Caco-2 (cell line): ENCODE measurements around the gene CCL26. TPM values are rescaled to one million over a fixed set of nuclear protein-coding genes. Genes with fewer than 3 reads are reported as not detected.

Experiments
- BruUV-seq: library from RNA; stranded (reverse); fragments of 400-500 nt; replicated peaks from 2 replicates; lab custom pipeline; 2021; lab: Mats Ljungman, UMichigan
- CTCF ChIA-PET: fragments of 300-600 bp; sonication (Branson Sonifier 250); formaldehyde crosslinking; loops from one replicate; lab custom pipeline; 2022; ENCODE audit warnings: antibody characterized with exemption; lab: Charles Lee
- POLR2A ChIA-PET: fragments of 300-600 bp; sonication (Branson Sonifier 250); formaldehyde crosslinking; loops from one replicate; lab custom pipeline; 2022; ENCODE audit warnings: antibody characterized with exemption; lab: Charles Lee
- DNase-seq, 2 experiments: peaks; one replicate each; pipeline versions ENCODE4 v3.0.0 to v3.0.0-alpha.2; 2020 to 2022
- H3K27me3 ChIP-seq: replicated peaks from 2 replicates; pipeline ENCODE4 v1.6.0; 2011; ENCODE audit warnings: low read length; ENCODE audit not compliant: control insufficient read depth, insufficient read depth
- H3K36me3 ChIP-seq: 2 replicates; pipeline ENCODE4 v1.5.1; 2011; ENCODE audit warnings: low read length; ENCODE audit not compliant: control insufficient read depth, insufficient read depth
- H3K4me1 ChIP-seq: fragments of 250-450 bp; sonication (Bioruptor Pico); 2 replicates; pipeline ENCODE4 v1.5.1; 2020; ENCODE audit warnings: mild to moderate bottlenecking
- H3K4me3 ChIP-seq: 2 replicates; pipeline ENCODE4 v1.5.1; 2011; ENCODE audit warnings: low read depth, mild to moderate bottlenecking, control low read depth, low read length
- H3K9me3 ChIP-seq: fragments of 250-450 bp; sonication (Bioruptor Pico); 2 replicates; pipeline ENCODE4 v1.5.1; 2020; ENCODE audit warnings: mild to moderate bottlenecking, moderate library complexity
- H3K27ac Mint-ChIP-seq: one replicate; pipeline ENCODE4 v1.8.0; 2022; ENCODE audit warnings: mixed read lengths; ENCODE audit not compliant: unreplicated experiment
- H3K27me3 Mint-ChIP-seq: one replicate; pipeline ENCODE4 v1.8.0; 2022; ENCODE audit warnings: mixed read lengths; ENCODE audit not compliant: insufficient read depth, unreplicated experiment
- H3K36me3 Mint-ChIP-seq: one replicate; pipeline ENCODE4 v1.8.0; 2022; ENCODE audit warnings: mild to moderate bottlenecking, mixed read lengths; ENCODE audit not compliant: insufficient read depth, unreplicated experiment
- H3K4me1 Mint-ChIP-seq: one replicate; pipeline ENCODE4 v1.8.0; 2022; ENCODE audit warnings: low read depth, mixed read lengths; ENCODE audit not compliant: unreplicated experiment
- H3K4me3 Mint-ChIP-seq: one replicate; pipeline ENCODE4 v1.8.0; 2022; ENCODE audit warnings: mild to moderate bottlenecking, moderate library complexity, mixed read lengths; ENCODE audit not compliant: unreplicated experiment
- H3K9me3 Mint-ChIP-seq: one replicate; pipeline ENCODE4 v1.8.0; 2022; ENCODE audit warnings: mixed read lengths; ENCODE audit not compliant: unreplicated experiment
- CTCF ChIP-seq, 2 experiments: fragments of 200-600 bp in 1 of 2; IDR thresholded peaks; 1 replicate in 1 of 2; 2 replicates in 1 of 2; pipeline versions ENCODE4 v1.5.1 to v1.8.0; 2011 to 2022; ENCODE audit warnings: antibody characterized with exemption in 1 of 2, control low read depth in 1 of 2, inconsistent platforms in 1 of 2, low read depth in 1 of 2, low read length in 1 of 2, mild to moderate bottlenecking in 1 of 2, moderate library complexity in 1 of 2; ENCODE audit not compliant: insufficient read depth in 1 of 2, severe bottlenecking in 1 of 2, unreplicated experiment in 1 of 2
- intact Hi-C: fragments of 100-400 bp; cut with micrococcal nuclease; formaldehyde crosslinking; loops from one replicate; pipeline ENCODE4 v1.10.0; 2022; ENCODE audit not compliant: unreplicated experiment
- total RNA-seq: library from RNA; stranded (reverse); gene quantifications from 2 replicates; pipeline ENCODE4 v1.2.3, GENCODE V29; 2022

Gene CCL26
- total RNA-seq, 1 experiment from 2014 or later, result not detected

- Mint-ChIP-seq H3K4me1 (peaks cover 14% of the 10 kb centered on the region), H3K36me3 (peaks cover 9% of the 10 kb centered on the region), H3K27me3 (peaks cover 11% of the 10 kb centered on the region), H3K9me3 (no peaks in the 10 kb centered on the region), H3K4me3 (peak overlapping the region; percentile 82), H3K27ac (peak overlapping the region; percentile 46)
- no peaks in the 10 kb centered on the region for H3K27me3 ChIP-seq
- DNase-seq, result peak; percentile 100
- ChIA-PET CTCF (interaction anchor here (0.7 to 1.5 kb wide), 3 partner anchors 23 to 327 kb away, joined by 3 to 8 read pairs (median 8); no protein-coding TSS in a partner anchor), POLR2A (interaction anchor here (0.6 kb wide), 1 partner anchor 137 kb away, joined by 6 read pairs; no protein-coding TSS in a partner anchor)
- H3K4me1 ChIP-seq, result no peaks in the 10 kb centered on the region
- H3K9me3 ChIP-seq, result no peaks in the 10 kb centered on the region
- no peaks in the 10 kb centered on the region for H3K36me3 ChIP-seq
- BruUV-seq, result no TSS peak
- peak in 1 of 2 experiments; percentile 12 for TF ChIP-seq CTCF (IDR thresholded peaks at IDR 0.05; ENCODE audit: insufficient read depth in 1 of 2, low read depth in 1 of 2, low read length in 1 of 2, severe bottlenecking in 1 of 2, unreplicated experiment in 1 of 2)
- peak overlapping the region; percentile 98 for H3K4me3 ChIP-seq
- intact Hi-C loops, result no loop called here
Measured at GRCh38 chr7:75738975-75739795, 32.8 kb downstream of the CCL26 start.

- Mint-ChIP-seq H3K9me3 (no peaks in the 10 kb centered on the region), H3K4me3 (peak within 1 kb of the TSS; percentile 82), H3K27me3 (peaks cover 11% of the 10 kb centered on the region), H3K36me3 (peaks cover 9% of the 10 kb centered on the region), H3K27ac (peak within 1 kb of the TSS; percentile 46), H3K4me1 (peaks cover 14% of the 10 kb centered on the region)
- ChIA-PET POLR2A (no interaction called here), CTCF (interaction anchor here (1.1 kb wide), 1 partner anchor 24 kb away, joined by 8 read pairs; no protein-coding TSS in a partner anchor)
- no TSS peak for BruUV-seq
- Histone ChIP-seq H3K27me3 (no peaks in the 10 kb centered on the region), H3K4me1 (no peaks in the 10 kb centered on the region), H3K36me3 (no peaks in the 10 kb centered on the region), H3K4me3 (peak within 1 kb of the TSS; percentile 98), H3K9me3 (no peaks in the 10 kb centered on the region)
- no peak for DNase-seq
- TF ChIP-seq CTCF (IDR thresholded peaks at IDR 0.05; ENCODE audit: insufficient read depth in 1 of 2, low read depth in 1 of 2, low read length in 1 of 2, severe bottlenecking in 1 of 2, unreplicated experiment in 1 of 2), result no peak
- intact Hi-C loops, result no loop called here
Measured at GRCh38 chr7:75738604-75738974, 33.4 kb downstream of the CCL26 start, which contains the start of gene HIP1. Gene HIP1 (minus strand): TSS chr7:75738941. CDS start chr7:75738920, 21 bp downstream.

GRCh38 chr7:75737856-75738603 lies 34.0 kb downstream of the CCL26 start:
- Histone ChIP-seq H3K36me3 (no peaks in the 10 kb centered on the region), H3K9me3 (no peaks in the 10 kb centered on the region), H3K4me3 (peak overlapping the region; percentile 98), H3K27me3 (no peaks in the 10 kb centered on the region), H3K4me1 (no peaks in the 10 kb centered on the region)
- CTCF ChIA-PET, result no interaction called here
- no peak for TF ChIP-seq CTCF (IDR thresholded peaks at IDR 0.05; ENCODE audit: insufficient read depth in 1 of 2, low read depth in 1 of 2, low read length in 1 of 2, severe bottlenecking in 1 of 2, unreplicated experiment in 1 of 2)
- no TSS peak for BruUV-seq
- Mint-ChIP-seq H3K4me1 (peaks cover 14% of the 10 kb centered on the region), H3K27ac (no peak overlapping the region), H3K36me3 (peaks cover 9% of the 10 kb centered on the region), H3K4me3 (peak overlapping the region; percentile 82), H3K27me3 (peaks cover 11% of the 10 kb centered on the region), H3K9me3 (no peaks in the 10 kb centered on the region)
- intact Hi-C loops, result no loop called here
- DNase-seq, result no peak
- POLR2A ChIA-PET, result no interaction called here
